ENCODE results near the gene SIDT2.

DNA sequence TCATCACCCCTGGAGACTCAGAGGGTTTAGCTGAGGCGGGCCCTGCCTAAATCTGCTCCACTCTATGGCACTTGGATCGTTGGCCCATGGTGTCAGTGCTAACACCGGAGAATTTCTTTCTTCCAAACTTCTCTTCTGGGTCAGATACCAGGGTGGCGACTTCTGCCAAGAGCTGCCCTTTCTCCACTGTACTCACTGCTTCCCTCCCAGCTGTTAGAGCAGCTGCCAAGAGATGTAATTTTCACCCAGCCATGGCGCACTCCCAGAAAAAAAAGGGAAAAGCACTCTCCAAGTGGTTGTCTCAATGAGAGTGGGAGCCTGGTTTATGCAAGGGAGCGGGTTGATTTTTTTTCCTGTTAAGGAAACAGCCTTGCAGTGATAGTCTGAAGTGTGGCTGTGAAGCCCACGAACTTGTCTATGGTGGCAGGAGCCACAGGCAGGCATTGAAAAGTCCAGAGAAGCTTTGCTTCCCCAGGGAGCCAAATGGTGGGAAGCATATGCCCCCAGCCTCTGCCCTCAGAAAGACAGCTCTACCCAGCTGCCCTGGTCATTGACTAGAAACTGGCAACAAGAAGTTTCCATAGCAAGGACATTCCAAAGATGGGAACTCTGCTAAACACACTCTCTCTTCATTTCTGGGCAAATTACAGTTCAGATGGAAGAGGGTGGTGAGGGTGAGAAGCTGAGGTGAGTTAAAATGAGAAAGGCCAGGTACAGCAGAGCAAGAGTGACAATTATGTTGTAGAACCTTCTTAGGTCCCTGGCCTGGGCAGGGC is 42.6 kb downstream of the SIDT2 start:
- TF ChIP-seq CTCF (IDR thresholded peaks at IDR 0.05) (no peak), ZFX (IDR thresholded peaks at IDR 0.05; ENCODE audit: borderline replicate concordance) (no peak)
